K562 (cell line): ENCODE results near the gene MPDU1. TPM values are rescaled to one million over a fixed set of nuclear protein-coding genes. Genes with fewer than 3 reads are reported as not detected.
A peak's percentile ranks its signal among the peaks of the same experiment; 100 is the strongest.

Source experiments
- BCOR ChIP-seq: fragments of 450-650 bp; IDR thresholded peaks from 2 replicates; pipeline ENCODE4 v1.6.1; 2016
- CBFB ChIP-seq: sonication (generic); formaldehyde crosslinking; IDR thresholded peaks from 2 replicates; pipeline ENCODE4 v1.4.0; 2020; ENCODE audit warnings: mild to moderate bottlenecking, missing genetic modification reagents
- E2F3 ChIP-seq: fragments of 250-450 bp; sonication (Bioruptor Pico); IDR thresholded peaks from 2 replicates; pipeline ENCODE4 v1.4.0; 2020; ENCODE audit warnings: mild to moderate bottlenecking
- ELF4 ChIP-seq: fragments of 450-650 bp; formaldehyde crosslinking; IDR thresholded peaks from 2 replicates; pipeline ENCODE4 v1.4.0; 2022; ENCODE audit warnings: missing genetic modification characterization
- FOXJ2 ChIP-seq: fragments of 200-800 bp; sonication (Bioruptor generic); IDR thresholded peaks from 2 replicates; pipeline ENCODE4 v1.6.1; 2016; ENCODE audit warnings: missing genetic modification characterization, missing compliant biosample characterization
- LCOR ChIP-seq: sonication (generic); formaldehyde crosslinking; IDR thresholded peaks from 2 replicates; pipeline ENCODE4 v1.8.0; 2022; ENCODE audit warnings: mild to moderate bottlenecking, missing genetic modification reagents
- MTA3 ChIP-seq: fragments of 450-650 bp; formaldehyde crosslinking; IDR thresholded peaks from 2 replicates; pipeline ENCODE4 v1.6.1; 2017; ENCODE audit warnings: mild to moderate bottlenecking, borderline replicate concordance
- RBM17 ChIP-seq: fragments of 200-400 bp; formaldehyde crosslinking; IDR thresholded peaks from 2 replicates; pipeline ENCODE4 v1.6.1; 2017; ENCODE audit warnings: low read depth, mild to moderate bottlenecking, low read length, borderline replicate concordance
- SAP30 ChIP-seq: fragments of 200-600 bp; sonication (generic); IDR thresholded peaks from 2 replicates; pipeline ENCODE4 v1.6.1; 2012; ENCODE audit warnings: borderline replicate concordance, low read depth, mild to moderate bottlenecking, moderate library complexity, low read length, control low read depth, inconsistent platforms; ENCODE audit not compliant: insufficient read depth, poor library complexity, severe bottlenecking
- SMARCB1 ChIP-seq: IDR thresholded peaks from 2 replicates; pipeline ENCODE4 v1.6.1; 2011; ENCODE audit warnings: improper control_type of control experiment, low read depth; ENCODE audit not compliant: insufficient read length
- TEAD4 ChIP-seq, 2 experiments: sonication (generic) in 1 of 2; formaldehyde crosslinking in 1 of 2; IDR thresholded peaks; 2 replicates each; pipeline versions ENCODE4 v1.6.1 to v1.8.0; 2012 to 2022; ENCODE audit warnings: borderline replicate concordance in 1 of 2, inconsistent platforms in 1 of 2, low read length in 1 of 2, mild to moderate bottlenecking in 1 of 2, missing genetic modification reagents in 1 of 2
- TFAM ChIP-seq: fragments of 250-450 bp; sonication (Bioruptor Pico); conservative IDR thresholded peaks from 2 replicates; pipeline ENCODE4 v1.5.0; 2021; ENCODE audit warnings: mild to moderate bottlenecking, moderate library complexity
- ZNF644 ChIP-seq: fragments of 200-800 bp; sonication (Bioruptor generic); IDR thresholded peaks from 2 replicates; pipeline ENCODE4 v1.6.1; 2016; ENCODE audit warnings: low read depth, missing genetic modification characterization, missing compliant biosample characterization
- polyA plus RNA-seq, 8 experiments: library from polyadenylated mRNA; depleted of rRNA in 4 of 8; stranded (reverse) in 5 of 8; unstranded in 3 of 8; fragments of >200 nt; fragmentation: Nextera tagmentation in 2 of 8; fragmentation: Illumina TruSeq in 1 of 8; extraction: Ambion mirVana in 2 of 8; extraction: Trizol in 1 of 8; gene quantifications; 2 replicates each; pipeline versions ENCODE4 v1.2.1 to v1.2.3, GENCODE V29; 2011 to 2014; ENCODE audit warnings: inconsistent platforms in 1 of 8, missing spikeins in 1 of 8
- total RNA-seq, 7 experiments: library from RNA; depleted of rRNA in 6 of 7; stranded (reverse); fragments of >200 nt in 6 of 7; fragmentation: Illumina TruSeq in 2 of 7; extraction: Trizol in 2 of 7; gene quantifications; 2 replicates each; pipeline versions ENCODE4 v1.2.1 to v1.2.3, GENCODE V29; 2011 to 2021; ENCODE audit warnings: low replicate concordance in 1 of 7
- TF ChIP-seq, protein P1 (sequence below): fragments of 200-800 bp; sonication (Bioruptor generic); IDR thresholded peaks from 2 replicates; pipeline ENCODE4 v1.6.1; 2016; ENCODE audit warnings: missing genetic modification characterization, missing compliant biosample characterization
- TF ChIP-seq, protein P2 (sequence below): conservative IDR thresholded peaks from 2 replicates; pipeline ENCODE4 v1.6.1; 2011; ENCODE audit warnings: low read depth, mild to moderate bottlenecking, low read length; ENCODE audit not compliant: control insufficient read depth
- TF ChIP-seq, protein P3 (sequence below): fragments of 150-350 bp; IDR thresholded peaks from 2 replicates; pipeline ENCODE4 v1.6.1; 2014; ENCODE audit warnings: low read depth, mild to moderate bottlenecking, low read length, borderline replicate concordance

Gene MPDU1
- total and polyA plus RNA-seq, 9 of the 15 experiments (the other 6 are each of a cell fraction or from before 2014, with no cell fraction given): 4.9 to 179 (median 77.1) TPM

DNA sequence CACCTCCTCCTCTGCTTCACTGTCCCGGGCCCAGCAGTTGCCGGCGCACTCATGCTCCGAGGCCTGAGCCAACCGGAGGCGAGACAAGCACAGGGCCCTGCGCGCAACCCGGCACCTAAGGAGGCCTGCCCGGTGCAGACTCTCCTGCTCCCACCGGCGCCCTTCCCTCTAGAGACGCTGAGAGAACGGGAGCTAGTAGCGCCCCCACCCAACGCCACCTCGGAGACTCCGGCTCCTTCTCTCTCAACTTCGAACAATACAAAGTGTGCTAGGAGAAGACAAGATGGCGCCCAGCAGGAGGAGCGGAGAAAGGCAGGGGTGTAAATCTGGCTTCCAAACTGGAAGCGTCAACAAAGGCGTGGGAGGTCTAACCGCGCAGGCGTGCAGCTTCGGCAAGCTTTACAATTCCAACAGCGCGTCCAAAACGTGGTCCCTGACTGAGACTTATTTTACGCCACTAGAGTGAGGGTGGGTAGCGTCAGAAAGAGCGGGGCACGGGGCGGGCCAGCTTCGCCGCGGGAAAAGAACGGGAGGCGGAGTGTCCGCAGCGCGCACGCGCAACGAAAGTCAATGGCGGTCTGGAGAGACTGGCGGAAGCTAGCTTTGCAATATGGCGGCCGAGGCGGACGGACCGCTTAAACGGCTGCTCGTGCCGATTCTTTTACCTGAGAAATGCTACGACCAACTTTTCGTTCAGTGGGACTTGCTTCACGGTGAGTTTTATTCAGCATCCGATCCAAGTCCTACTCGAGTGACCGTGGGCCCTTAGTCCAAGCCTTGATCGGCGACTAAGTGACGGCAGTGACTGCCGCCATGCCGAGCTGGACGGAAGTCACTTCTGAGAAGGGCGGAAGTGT, at the start of gene MPDU1 (continued):
- TF ChIP-seq, protein P1, sequence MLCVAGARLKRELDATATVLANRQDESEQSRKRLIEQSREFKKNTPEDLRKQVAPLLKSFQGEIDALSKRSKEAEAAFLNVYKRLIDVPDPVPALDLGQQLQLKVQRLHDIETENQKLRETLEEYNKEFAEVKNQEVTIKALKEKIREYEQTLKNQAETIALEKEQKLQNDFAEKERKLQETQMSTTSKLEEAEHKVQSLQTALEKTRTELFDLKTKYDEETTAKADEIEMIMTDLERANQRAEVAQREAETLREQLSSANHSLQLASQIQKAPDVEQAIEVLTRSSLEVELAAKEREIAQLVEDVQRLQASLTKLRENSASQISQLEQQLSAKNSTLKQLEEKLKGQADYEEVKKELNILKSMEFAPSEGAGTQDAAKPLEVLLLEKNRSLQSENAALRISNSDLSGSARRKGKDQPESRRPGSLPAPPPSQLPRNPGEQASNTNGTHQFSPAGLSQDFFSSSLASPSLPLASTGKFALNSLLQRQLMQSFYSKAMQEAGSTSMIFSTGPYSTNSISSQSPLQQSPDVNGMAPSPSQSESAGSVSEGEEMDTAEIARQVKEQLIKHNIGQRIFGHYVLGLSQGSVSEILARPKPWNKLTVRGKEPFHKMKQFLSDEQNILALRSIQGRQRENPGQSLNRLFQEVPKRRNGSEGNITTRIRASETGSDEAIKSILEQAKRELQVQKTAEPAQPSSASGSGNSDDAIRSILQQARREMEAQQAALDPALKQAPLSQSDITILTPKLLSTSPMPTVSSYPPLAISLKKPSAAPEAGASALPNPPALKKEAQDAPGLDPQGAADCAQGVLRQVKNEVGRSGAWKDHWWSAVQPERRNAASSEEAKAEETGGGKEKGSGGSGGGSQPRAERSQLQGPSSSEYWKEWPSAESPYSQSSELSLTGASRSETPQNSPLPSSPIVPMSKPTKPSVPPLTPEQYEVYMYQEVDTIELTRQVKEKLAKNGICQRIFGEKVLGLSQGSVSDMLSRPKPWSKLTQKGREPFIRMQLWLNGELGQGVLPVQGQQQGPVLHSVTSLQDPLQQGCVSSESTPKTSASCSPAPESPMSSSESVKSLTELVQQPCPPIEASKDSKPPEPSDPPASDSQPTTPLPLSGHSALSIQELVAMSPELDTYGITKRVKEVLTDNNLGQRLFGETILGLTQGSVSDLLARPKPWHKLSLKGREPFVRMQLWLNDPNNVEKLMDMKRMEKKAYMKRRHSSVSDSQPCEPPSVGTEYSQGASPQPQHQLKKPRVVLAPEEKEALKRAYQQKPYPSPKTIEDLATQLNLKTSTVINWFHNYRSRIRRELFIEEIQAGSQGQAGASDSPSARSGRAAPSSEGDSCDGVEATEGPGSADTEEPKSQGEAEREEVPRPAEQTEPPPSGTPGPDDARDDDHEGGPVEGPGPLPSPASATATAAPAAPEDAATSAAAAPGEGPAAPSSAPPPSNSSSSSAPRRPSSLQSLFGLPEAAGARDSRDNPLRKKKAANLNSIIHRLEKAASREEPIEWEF (CRISPR knock-in tag): peak; percentile 90
- no peak; the same call in 1 of the 2 replicates for TF ChIP-seq MTA3
- peak; percentile 54 for TF ChIP-seq TEAD4 (IDR thresholded peaks at IDR 0.05; ENCODE audit: low read length)
- TF ChIP-seq TEAD4 (CRISPR knock-in tag; IDR thresholded peaks at IDR 0.05; ENCODE audit: borderline replicate concordance): no peak
- TF ChIP-seq SMARCB1: no peak
- peak; percentile 67; the same call in 1 of the 2 replicates for TF ChIP-seq LCOR
- peak; percentile 58 for TF ChIP-seq SAP30
- 0 out of 2 replicates have a peak, but pooled peaks have one; percentile 57 for TF ChIP-seq FOXJ2 (tag)
- 0 out of 2 replicates have a peak, but pooled peaks have one; percentile 34 for TF ChIP-seq E2F3
- no peak for TF ChIP-seq CBFB
- TF ChIP-seq, protein P2, sequence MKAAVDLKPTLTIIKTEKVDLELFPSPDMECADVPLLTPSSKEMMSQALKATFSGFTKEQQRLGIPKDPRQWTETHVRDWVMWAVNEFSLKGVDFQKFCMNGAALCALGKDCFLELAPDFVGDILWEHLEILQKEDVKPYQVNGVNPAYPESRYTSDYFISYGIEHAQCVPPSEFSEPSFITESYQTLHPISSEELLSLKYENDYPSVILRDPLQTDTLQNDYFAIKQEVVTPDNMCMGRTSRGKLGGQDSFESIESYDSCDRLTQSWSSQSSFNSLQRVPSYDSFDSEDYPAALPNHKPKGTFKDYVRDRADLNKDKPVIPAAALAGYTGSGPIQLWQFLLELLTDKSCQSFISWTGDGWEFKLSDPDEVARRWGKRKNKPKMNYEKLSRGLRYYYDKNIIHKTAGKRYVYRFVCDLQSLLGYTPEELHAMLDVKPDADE: no peak; the same call in 1 of the 2 replicates
- TF ChIP-seq ELF4 (CRISPR knock-in tag): no peak
- peak; percentile 62 for TF ChIP-seq ZNF644 (tag)
- TF ChIP-seq TFAM (CRISPR knock-in tag): no peak
- no peak for TF ChIP-seq BCOR
- TF ChIP-seq RBM17: no peak
- TF ChIP-seq, protein P3, sequence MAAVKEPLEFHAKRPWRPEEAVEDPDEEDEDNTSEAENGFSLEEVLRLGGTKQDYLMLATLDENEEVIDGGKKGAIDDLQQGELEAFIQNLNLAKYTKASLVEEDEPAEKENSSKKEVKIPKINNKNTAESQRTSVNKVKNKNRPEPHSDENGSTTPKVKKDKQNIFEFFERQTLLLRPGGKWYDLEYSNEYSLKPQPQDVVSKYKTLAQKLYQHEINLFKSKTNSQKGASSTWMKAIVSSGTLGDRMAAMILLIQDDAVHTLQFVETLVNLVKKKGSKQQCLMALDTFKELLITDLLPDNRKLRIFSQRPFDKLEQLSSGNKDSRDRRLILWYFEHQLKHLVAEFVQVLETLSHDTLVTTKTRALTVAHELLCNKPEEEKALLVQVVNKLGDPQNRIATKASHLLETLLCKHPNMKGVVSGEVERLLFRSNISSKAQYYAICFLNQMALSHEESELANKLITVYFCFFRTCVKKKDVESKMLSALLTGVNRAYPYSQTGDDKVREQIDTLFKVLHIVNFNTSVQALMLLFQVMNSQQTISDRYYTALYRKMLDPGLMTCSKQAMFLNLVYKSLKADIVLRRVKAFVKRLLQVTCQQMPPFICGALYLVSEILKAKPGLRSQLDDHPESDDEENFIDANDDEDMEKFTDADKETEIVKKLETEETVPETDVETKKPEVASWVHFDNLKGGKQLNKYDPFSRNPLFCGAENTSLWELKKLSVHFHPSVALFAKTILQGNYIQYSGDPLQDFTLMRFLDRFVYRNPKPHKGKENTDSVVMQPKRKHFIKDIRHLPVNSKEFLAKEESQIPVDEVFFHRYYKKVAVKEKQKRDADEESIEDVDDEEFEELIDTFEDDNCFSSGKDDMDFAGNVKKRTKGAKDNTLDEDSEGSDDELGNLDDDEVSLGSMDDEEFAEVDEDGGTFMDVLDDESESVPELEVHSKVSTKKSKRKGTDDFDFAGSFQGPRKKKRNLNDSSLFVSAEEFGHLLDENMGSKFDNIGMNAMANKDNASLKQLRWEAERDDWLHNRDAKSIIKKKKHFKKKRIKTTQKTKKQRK: no peak
